SU-DHL-6 (cell line): Measurements from ENCODE around the gene GRIN2A.

ENCODE experiments used
- H2AFZ ChIP-seq: fragments of 200-600 bp; sonication (generic); 2 replicates; pipeline ENCODE4 v1.6.1; 2014; ENCODE audit warnings: low read depth, mild to moderate bottlenecking, moderate library complexity, mixed read lengths, antibody characterized with exemption, low read length; ENCODE audit not compliant: severe bottlenecking
- H3F3A ChIP-seq: fragments of 200-600 bp; shearing (Covaris generic); 2 replicates; pipeline ENCODE4 v1.6.0; 2016; ENCODE audit warnings: antibody characterized with exemption, mild to moderate bottlenecking; ENCODE audit not compliant: insufficient read depth
- H3K27ac ChIP-seq: fragments of 200-600 bp; sonication (generic); 2 replicates; pipeline ENCODE4 v1.5.1; 2016; ENCODE audit warnings: low read depth, mild to moderate bottlenecking, low read length, moderate library complexity, mixed read lengths
- H3K27me3 ChIP-seq: fragments of 200-600 bp; sonication (generic), shearing (Covaris generic); 2 replicates; pipeline ENCODE4 v1.6.0; 2014; ENCODE audit warnings: mild to moderate bottlenecking, low read length
- H3K36me3 ChIP-seq: fragments of 200-600 bp; sonication (generic); 2 replicates; pipeline ENCODE4 v1.6.1; 2014; ENCODE audit warnings: mild to moderate bottlenecking, low read length, mixed read lengths
- H3K4me2 ChIP-seq: fragments of 300-600, 200-600 bp; shearing (Covaris generic), sonication (generic); 2 replicates; pipeline ENCODE4 v1.6.0; 2014; ENCODE audit warnings: low read length, low read depth, mild to moderate bottlenecking; ENCODE audit not compliant: poor library complexity, severe bottlenecking
- H3K4me3 ChIP-seq: fragments of 200-600 bp; sonication (generic); 2 replicates; pipeline ENCODE4 v1.5.1; 2014; ENCODE audit warnings: antibody characterized with exemption, low read length, mild to moderate bottlenecking, mixed read lengths; ENCODE audit not compliant: insufficient read depth, poor library complexity, severe bottlenecking
- H3K79me2 ChIP-seq: fragments of 200-600 bp; sonication (generic); 2 replicates; pipeline ENCODE4 v1.6.1; 2014; ENCODE audit warnings: mild to moderate bottlenecking, low read length, moderate library complexity; ENCODE audit not compliant: insufficient read depth
- H3K9ac ChIP-seq: fragments of 200-600 bp; sonication (generic); 2 replicates; pipeline ENCODE4 v1.7.0; 2014; ENCODE audit warnings: mild to moderate bottlenecking, low read length
- H3K9me2 ChIP-seq: fragments of 200-600 bp; sonication (generic); replicated peaks from 2 replicates; pipeline ENCODE4 v1.6.1; 2014; ENCODE audit warnings: low read length; ENCODE audit not compliant: insufficient read depth
- H3K9me3 ChIP-seq: fragments of 200-600 bp; sonication (generic); 2 replicates; pipeline ENCODE4 v1.6.1; 2014; ENCODE audit warnings: low read length, mixed read lengths; ENCODE audit not compliant: insufficient read depth
- H4K20me1 ChIP-seq: fragments of 200-600 bp; sonication (generic); 2 replicates; pipeline ENCODE4 v1.6.1; 2014; ENCODE audit warnings: low read depth, mild to moderate bottlenecking, antibody characterized with exemption, low read length, moderate library complexity, mixed read lengths
- CTCF ChIP-seq: fragments of 200-600 bp; sonication (generic); IDR thresholded peaks from one replicate; pipeline ENCODE4 v1.5.1; 2017; ENCODE audit warnings: antibody characterized with exemption, mild to moderate bottlenecking, low read length, moderate library complexity; ENCODE audit not compliant: insufficient read depth, poor library complexity, severe bottlenecking
- EZH2phosphoT487 ChIP-seq: fragments of 200-600 bp; sonication (generic), shearing (Covaris generic); conservative IDR thresholded peaks from 2 replicates; pipeline ENCODE4 v1.6.1; 2018; ENCODE audit warnings: mild to moderate bottlenecking, antibody characterized with exemption, low read length, moderate library complexity, mixed read lengths

Gene GRIN2A

GRCh38 chr16:9738690-9739089 lies 443.5 kb downstream of the GRIN2A start:
- Histone ChIP-seq H3F3A (no peaks in the 10 kb centered on the region), H3K4me3 (no peak overlapping the region), H2AFZ (no peak overlapping the region), H3K4me2 (no peak overlapping the region), H3K36me3 (no peaks in the 10 kb centered on the region), H3K9me3 (no peaks in the 10 kb centered on the region), H4K20me1 (no peaks in the 10 kb centered on the region), H3K79me2 (no peaks in the 10 kb centered on the region), H3K9ac (no peak overlapping the region), H3K9me2 (no peaks in the 10 kb centered on the region), H3K27ac (no peak overlapping the region), H3K27me3 (no peaks in the 10 kb centered on the region)
- TF ChIP-seq CTCF (no peak), EZH2phosphoT487 (no peak)

GRCh38 chr16:9736547-9736946 lies 445.7 kb downstream of the GRIN2A start:
- H4K20me1 ChIP-seq, result no peaks in the 10 kb centered on the region
- H3K79me2 ChIP-seq, result no peaks in the 10 kb centered on the region
- H3K9ac ChIP-seq, result no peak overlapping the region
- H3K27me3 ChIP-seq, result no peaks in the 10 kb centered on the region
- TF ChIP-seq EZH2phosphoT487 (no peak), CTCF (no peak)
- no peak overlapping the region for H3K27ac ChIP-seq
- H3K9me3 ChIP-seq, result no peaks in the 10 kb centered on the region
- H3F3A ChIP-seq, result no peaks in the 10 kb centered on the region
- no peak overlapping the region for H3K4me3 ChIP-seq
- no peaks in the 10 kb centered on the region for H3K9me2 ChIP-seq
- no peaks in the 10 kb centered on the region for H3K36me3 ChIP-seq
- no peak overlapping the region for H2AFZ ChIP-seq
- H3K4me2 ChIP-seq, result no peak overlapping the region

GRCh38 chr16:9723136-9723535 lies 459.1 kb downstream of the GRIN2A start:
- H3K27me3 ChIP-seq, result no peaks in the 10 kb centered on the region
- TF ChIP-seq CTCF (no peak), EZH2phosphoT487 (no peak)
- no peaks in the 10 kb centered on the region for H4K20me1 ChIP-seq
- no peaks in the 10 kb centered on the region for H3K9me2 ChIP-seq
- H3K9ac ChIP-seq, result no peak overlapping the region
- H3F3A ChIP-seq, result no peaks in the 10 kb centered on the region
- no peak overlapping the region for H2AFZ ChIP-seq
- H3K9me3 ChIP-seq, result no peaks in the 10 kb centered on the region
- no peak overlapping the region for H3K4me3 ChIP-seq
- H3K27ac ChIP-seq, result no peak overlapping the region
- no peak overlapping the region for H3K4me2 ChIP-seq
- H3K79me2 ChIP-seq, result no peaks in the 10 kb centered on the region
- H3K36me3 ChIP-seq, result no peaks in the 10 kb centered on the region
